ENCODE measurements around the gene DAG1. TPM values are rescaled to one million over a fixed set of nuclear protein-coding genes. Genes with fewer than 3 reads are reported as not detected.

DAG1 gene
- polyA plus RNA-seq, 1 donor (not counting 4 experiments of a cell fraction or from before 2014, with no cell fraction given) = 22.0 TPM

DNA sequence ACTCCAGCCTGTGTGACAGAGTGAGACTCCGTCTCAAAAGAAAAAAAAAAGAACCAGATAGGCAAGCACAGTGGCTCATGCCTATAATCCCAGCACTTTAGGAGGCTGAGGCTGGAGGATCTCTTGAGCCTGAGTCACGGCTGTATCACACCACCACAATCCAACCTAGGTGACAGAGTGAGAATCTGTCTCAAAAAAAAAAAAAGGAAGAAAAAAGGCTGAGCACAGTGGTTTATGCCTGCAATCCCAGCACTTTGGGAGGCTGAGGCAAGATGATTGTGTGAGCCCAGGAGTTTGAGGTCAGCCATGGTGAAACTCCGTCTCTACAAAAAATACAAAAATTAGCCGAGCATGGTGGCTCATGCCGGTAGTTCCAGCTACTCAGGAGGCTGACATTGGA lies 35.3 kb upstream of the DAG1 start:
- FAIRE-seq = no peak
- no peak for DNase-seq (ENCODE audit: low read depth, low spot score)
- H3K4me1 ChIP-seq (ENCODE audit: control insufficient read depth, extremely low read depth, insufficient read depth, low read length) = peaks cover 3% of the 10 kb centered on the region
- H3K27ac ChIP-seq (ENCODE audit: control insufficient read depth, insufficient read depth, low read length) = no peak overlapping the region
- H3K79me2 ChIP-seq (ENCODE audit: control insufficient read depth, insufficient read depth, low read length) = no peaks in the 10 kb centered on the region
- no peak overlapping the region for H3K4me2 ChIP-seq (ENCODE audit: control insufficient read depth, extremely low read depth, insufficient read depth, low read depth, low read length)
- H4K20me1 ChIP-seq (ENCODE audit: control insufficient read depth, extremely low read depth, insufficient read depth, low read length) = no peaks in the 10 kb centered on the region
- H2AFZ ChIP-seq (ENCODE audit: control insufficient read depth, low read length) = no peak overlapping the region
- TF ChIP-seq CTCF (optimal IDR thresholded peaks at IDR 0.05 in 1 of 3, IDR thresholded peaks at IDR 0.05 in 1 of 3, conservative IDR thresholded peaks at IDR 0.05 in 1 of 3; ENCODE audit: extremely low read depth in 1 of 3, insufficient read depth in 2 of 3, low read length in 3 of 3) (no peak), EZH2 (IDR thresholded peaks at IDR 0.05; ENCODE audit: low read length) (no peak)
- no peaks in the 10 kb centered on the region for H3K27me3 ChIP-seq (ENCODE audit: control insufficient read depth, extremely low read depth, insufficient read depth, low read length)
- no peak overlapping the region for H3K4me3 ChIP-seq (ENCODE audit: control insufficient read depth in 2 of 3, extremely low read depth in 1 of 3, insufficient read depth in 2 of 3, low read depth in 1 of 3, low read length in 3 of 3)
- no peaks in the 10 kb centered on the region for H3K9me3 ChIP-seq (ENCODE audit: control insufficient read depth, low read depth, low read length)
- no peaks in the 10 kb centered on the region for H3K9me1 ChIP-seq (ENCODE audit: control insufficient read depth, extremely low read depth, insufficient read depth, low read length)
- dilution Hi-C loops (cut with MboI; ENCODE audit: extremely low pct_ligation_motif_present, low sequenced_read_pairs) = no loop called here
- H3K36me3 ChIP-seq (ENCODE audit: control insufficient read depth in 2 of 2, extremely low read depth in 1 of 2, insufficient read depth in 2 of 2, low read length in 2 of 2) = no peaks in the 10 kb centered on the region
- H3K9ac ChIP-seq (ENCODE audit: control insufficient read depth, extremely low read depth, insufficient read depth, low read length) = no peak overlapping the region

DNA sequence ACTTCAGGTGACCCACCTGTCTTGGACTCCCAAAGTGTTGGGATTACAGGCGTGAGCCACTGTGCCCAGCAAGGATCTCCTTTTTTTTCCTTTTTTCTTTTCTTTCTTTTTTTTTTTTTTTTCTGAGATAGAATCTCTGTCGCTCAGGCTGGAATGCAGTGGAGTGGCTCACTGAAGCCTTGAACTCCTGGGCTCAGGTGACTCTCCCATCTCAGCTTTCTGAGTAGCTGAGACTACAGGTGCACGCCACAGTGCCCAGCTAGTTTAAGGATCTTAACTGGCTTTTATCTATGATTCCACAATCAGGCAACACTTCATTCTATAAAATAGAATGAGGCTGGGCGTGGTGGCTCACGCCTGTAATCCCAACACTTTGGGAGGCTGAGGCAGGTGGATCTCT lies 24.7 kb upstream of the DAG1 start:
- Histone ChIP-seq H2AFZ (ENCODE audit: control insufficient read depth, low read length) (no peak overlapping the region), H3K27me3 (ENCODE audit: control insufficient read depth, extremely low read depth, insufficient read depth, low read length) (no peaks in the 10 kb centered on the region), H3K9ac (ENCODE audit: control insufficient read depth, extremely low read depth, insufficient read depth, low read length) (no peak overlapping the region), H3K36me3 (ENCODE audit: control insufficient read depth in 2 of 2, extremely low read depth in 1 of 2, insufficient read depth in 2 of 2, low read length in 2 of 2) (no peaks in the 10 kb centered on the region), H3K27ac (ENCODE audit: control insufficient read depth, insufficient read depth, low read length) (no peak overlapping the region), H3K9me1 (ENCODE audit: control insufficient read depth, extremely low read depth, insufficient read depth, low read length) (no peaks in the 10 kb centered on the region), H3K4me1 (ENCODE audit: control insufficient read depth, extremely low read depth, insufficient read depth, low read length) (peaks cover 11% of the 10 kb centered on the region), H3K9me3 (ENCODE audit: control insufficient read depth, low read depth, low read length) (no peaks in the 10 kb centered on the region), H3K4me3 (ENCODE audit: control insufficient read depth in 2 of 3, extremely low read depth in 1 of 3, insufficient read depth in 2 of 3, low read depth in 1 of 3, low read length in 3 of 3) (no peak overlapping the region), H4K20me1 (ENCODE audit: control insufficient read depth, extremely low read depth, insufficient read depth, low read length) (no peaks in the 10 kb centered on the region), H3K4me2 (ENCODE audit: control insufficient read depth, extremely low read depth, insufficient read depth, low read depth, low read length) (no peak overlapping the region), H3K79me2 (ENCODE audit: control insufficient read depth, insufficient read depth, low read length) (no peaks in the 10 kb centered on the region)
- TF ChIP-seq CTCF (optimal IDR thresholded peaks at IDR 0.05 in 1 of 3, IDR thresholded peaks at IDR 0.05 in 1 of 3, conservative IDR thresholded peaks at IDR 0.05 in 1 of 3; ENCODE audit: extremely low read depth in 1 of 3, insufficient read depth in 2 of 3, low read length in 3 of 3) (no peak), EZH2 (IDR thresholded peaks at IDR 0.05; ENCODE audit: low read length) (no peak)
- no peak for DNase-seq (ENCODE audit: low read depth, low spot score)
- no peak for FAIRE-seq
- dilution Hi-C loops (cut with MboI; ENCODE audit: extremely low pct_ligation_motif_present, low sequenced_read_pairs) = no loop called here

Data from keratinocyte (primary cell).